Kidney epithelial cell (primary cell): ENCODE data around the gene VPS29. TPM values are rescaled to one million over a fixed set of nuclear protein-coding genes. Genes with fewer than 3 reads are reported as not detected.
"Not testable (repeated sequence)": the region's sequence is repeated elsewhere in the genome, so short reads cannot be mapped to it uniquely, and the experiment has no call there.

Experiments
- DNase-seq: peaks from one replicate; pipeline ENCODE4 v3.0.0-alpha.2; 2010; ENCODE audit warnings: low read depth
- H3K27me3 ChIP-seq: 2 replicates; pipeline ENCODE4 v1.6.0; 2011; ENCODE audit warnings: low read length; ENCODE audit not compliant: control insufficient read depth, insufficient read depth
- H3K36me3 ChIP-seq: 2 replicates; pipeline ENCODE4 v1.5.1; 2011; ENCODE audit warnings: low read length; ENCODE audit not compliant: control insufficient read depth, insufficient read depth
- H3K4me3 ChIP-seq: 2 replicates; pipeline ENCODE4 v1.5.1; 2011; ENCODE audit warnings: low read depth, mild to moderate bottlenecking, control low read depth, low read length
- total RNA-seq: library from RNA; depleted of rRNA; stranded (reverse); fragments of >200 nt; gene quantifications from 2 replicates; pipeline ENCODE4 v1.2.3, GENCODE V29; 2015
- TF ChIP-seq, protein P1 (sequence below): IDR thresholded peaks from 2 replicates; pipeline ENCODE4 v1.5.1; 2011; ENCODE audit warnings: mild to moderate bottlenecking, moderate library complexity, low read length, control low read depth, inconsistent platforms; ENCODE audit not compliant: insufficient read depth, poor library complexity, severe bottlenecking

Gene VPS29
- total RNA-seq, 1 donor from 2014 or later, result 93.7 TPM

- Histone ChIP-seq H3K36me3 (no peaks in the 10 kb centered on the region), H3K27me3 (no peaks in the 10 kb centered on the region), H3K4me3 (no peak overlapping the region)
- no peak for DNase-seq
- TF ChIP-seq, protein P1, sequence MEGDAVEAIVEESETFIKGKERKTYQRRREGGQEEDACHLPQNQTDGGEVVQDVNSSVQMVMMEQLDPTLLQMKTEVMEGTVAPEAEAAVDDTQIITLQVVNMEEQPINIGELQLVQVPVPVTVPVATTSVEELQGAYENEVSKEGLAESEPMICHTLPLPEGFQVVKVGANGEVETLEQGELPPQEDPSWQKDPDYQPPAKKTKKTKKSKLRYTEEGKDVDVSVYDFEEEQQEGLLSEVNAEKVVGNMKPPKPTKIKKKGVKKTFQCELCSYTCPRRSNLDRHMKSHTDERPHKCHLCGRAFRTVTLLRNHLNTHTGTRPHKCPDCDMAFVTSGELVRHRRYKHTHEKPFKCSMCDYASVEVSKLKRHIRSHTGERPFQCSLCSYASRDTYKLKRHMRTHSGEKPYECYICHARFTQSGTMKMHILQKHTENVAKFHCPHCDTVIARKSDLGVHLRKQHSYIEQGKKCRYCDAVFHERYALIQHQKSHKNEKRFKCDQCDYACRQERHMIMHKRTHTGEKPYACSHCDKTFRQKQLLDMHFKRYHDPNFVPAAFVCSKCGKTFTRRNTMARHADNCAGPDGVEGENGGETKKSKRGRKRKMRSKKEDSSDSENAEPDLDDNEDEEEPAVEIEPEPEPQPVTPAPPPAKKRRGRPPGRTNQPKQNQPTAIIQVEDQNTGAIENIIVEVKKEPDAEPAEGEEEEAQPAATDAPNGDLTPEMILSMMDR, result no peak
These were observed 30.7 kb upstream of the VPS29 start for GRCh38 chr12:110532644-110533043.

DNA sequence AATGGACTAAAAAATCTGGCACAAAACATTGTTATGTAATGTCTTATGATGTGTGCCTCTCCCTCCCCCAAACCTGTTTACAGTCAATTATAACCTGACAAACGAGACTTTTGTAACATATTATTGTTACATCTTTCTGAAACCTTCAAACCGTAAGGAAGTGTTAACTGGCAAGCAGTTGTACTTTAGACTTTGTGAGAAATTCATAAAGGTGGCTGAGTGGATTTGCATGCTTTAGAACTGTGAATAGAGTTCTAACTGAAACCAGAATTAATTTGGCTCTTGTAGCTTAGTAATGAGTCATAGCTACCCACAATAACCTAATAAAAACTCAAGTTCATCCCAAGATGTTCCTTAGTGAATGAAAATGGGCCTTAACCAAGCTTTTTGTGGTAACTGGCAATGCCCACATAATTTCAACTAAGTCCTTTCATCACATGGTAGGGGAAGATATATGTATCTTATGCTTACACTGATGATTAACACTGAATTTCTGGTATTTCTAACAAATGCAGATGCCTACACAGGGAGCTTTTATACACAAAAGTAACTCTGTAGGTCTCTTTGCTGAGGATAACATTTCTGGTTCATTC lies 29.9 kb upstream of the VPS29 start:
- DNase-seq, result no peak
- Histone ChIP-seq H3K36me3 (no peaks in the 10 kb centered on the region), H3K27me3 (no peaks in the 10 kb centered on the region), H3K4me3 (no peak overlapping the region)
- TF ChIP-seq, protein P1, result no peak

GRCh38 chr12:110530511-110530910 lies 28.6 kb upstream of the VPS29 start:
- TF ChIP-seq, protein P1, result no peak
- DNase-seq, result no peak
- Histone ChIP-seq H3K36me3 (no peaks in the 10 kb centered on the region), H3K4me3 (no peak overlapping the region), H3K27me3 (no peaks in the 10 kb centered on the region)

DNA sequence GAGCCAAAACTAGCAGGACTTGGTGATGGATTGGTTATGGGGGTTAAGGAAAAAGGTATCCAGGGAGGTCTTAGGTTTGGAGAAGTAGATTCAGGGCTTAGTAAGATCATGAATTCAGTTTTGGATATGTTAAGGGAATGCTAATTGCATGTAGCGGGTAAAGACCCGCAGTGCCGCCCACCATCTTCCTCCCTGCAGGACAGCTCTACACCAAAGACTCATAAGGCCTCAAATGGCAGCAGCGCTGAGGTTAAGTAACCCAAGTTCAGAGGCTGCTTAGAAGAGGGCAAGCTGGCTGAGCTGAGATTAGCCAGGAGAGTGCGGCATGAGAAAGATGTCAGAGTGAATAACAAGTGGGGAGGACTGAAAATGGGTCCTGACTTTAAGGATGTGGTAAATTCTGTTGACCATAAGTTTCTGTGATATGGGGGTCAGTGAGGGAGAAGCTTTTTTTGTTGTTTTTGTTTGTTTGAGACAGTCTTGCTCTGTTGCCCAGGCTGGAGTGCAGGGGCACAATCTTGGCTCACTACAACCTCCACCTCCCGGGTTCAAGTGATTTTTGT lies 26.4 kb upstream of the VPS29 start:
- TF ChIP-seq, protein P1, result no peak
- Histone ChIP-seq H3K27me3 (no peaks in the 10 kb centered on the region), H3K36me3 (no peaks in the 10 kb centered on the region), H3K4me3 (no peak overlapping the region)
- no peak for DNase-seq

DNA sequence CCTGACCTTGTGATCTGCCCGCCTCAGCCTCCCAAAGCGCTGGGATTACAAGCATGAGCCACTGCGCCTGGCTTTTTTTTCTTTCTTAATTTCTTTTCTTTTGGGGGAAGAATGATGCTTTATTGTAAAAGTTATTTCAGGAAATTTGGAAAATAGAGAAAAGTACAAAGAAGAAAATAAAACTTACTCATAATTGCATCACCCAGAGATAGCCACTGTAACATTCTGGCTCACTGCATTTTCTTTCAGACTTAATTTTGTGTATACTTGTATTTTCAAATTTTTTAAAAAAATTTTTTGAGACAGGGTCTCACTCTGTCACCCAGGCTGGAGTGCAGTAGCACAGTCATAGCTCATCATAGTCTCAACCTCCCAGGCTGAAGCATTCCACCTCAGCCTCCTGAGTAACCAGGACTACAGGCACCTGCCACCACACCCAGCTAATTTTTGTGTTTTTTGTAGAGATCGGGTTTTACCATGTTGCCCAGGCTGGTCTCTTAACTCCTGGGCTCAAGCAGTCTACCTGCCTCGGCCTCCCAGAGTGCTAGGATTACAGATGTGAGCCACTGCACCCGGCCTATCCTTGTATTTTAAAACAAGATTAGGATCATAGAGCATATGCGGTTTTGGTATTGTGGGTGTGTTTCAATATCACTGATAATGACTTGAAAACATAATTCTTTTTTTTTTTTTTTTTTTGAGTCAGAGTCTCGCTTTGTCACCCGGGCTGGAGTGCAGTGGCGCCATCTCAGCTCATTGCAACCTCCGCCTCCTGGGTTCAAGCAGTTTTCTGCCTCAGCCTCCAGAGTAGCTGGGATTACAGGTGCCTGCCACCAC lies 19.2 kb upstream of the VPS29 start:
- H3K36me3 ChIP-seq, H3K27me3 ChIP-seq, DNase-seq, H3K4me3 ChIP-seq: not testable (repeated sequence)

- not testable (repeated sequence) for DNase-seq, H3K27me3 ChIP-seq, H3K4me3 ChIP-seq
These were observed 16.1 kb upstream of the VPS29 start for GRCh38 chr12:110518014-110518413.

More at GRCh38 chr12:110518014-110518413, 16.1 kb upstream of the VPS29 start:
- H3K36me3 ChIP-seq, result not testable (repeated sequence)
